ENCODE measurements around the gene CIDEC. TPM values are rescaled to one million over a fixed set of nuclear protein-coding genes. Genes with fewer than 3 reads are reported as not detected.
"Not testable (repeated sequence)": the region's sequence is repeated elsewhere in the genome, so short reads cannot be mapped to it uniquely, and the experiment has no call there.

The CIDEC gene
- total RNA-seq, 6 donors from 2014 or later: not detected

DNA sequence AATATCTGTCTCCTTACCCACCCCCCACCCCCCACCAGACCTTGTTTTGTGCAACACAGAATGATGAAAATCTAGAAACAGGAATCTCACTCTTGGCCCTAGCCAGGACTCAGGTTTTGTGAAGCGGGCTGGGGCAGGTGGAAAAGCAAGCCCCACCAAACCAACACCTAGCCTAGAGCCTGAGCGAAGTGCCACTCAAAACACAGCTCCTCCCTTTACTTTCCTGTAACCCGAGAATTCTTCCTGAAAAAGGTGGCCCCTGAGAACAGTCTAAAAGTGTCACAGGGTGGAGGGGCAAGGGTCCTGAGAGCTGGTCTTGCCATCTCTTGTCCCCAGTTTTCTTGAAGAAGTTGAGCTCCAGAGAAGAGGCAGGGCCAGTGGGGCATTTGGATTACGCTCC is 18.9 kb downstream of the CIDEC start:
- ATAC-seq (ENCODE audit: low FRiP score in 2 of 2) (no peak), DNase-seq (no peak)
- peaks cover 20 to 42% (median 25%) of the 10 kb centered on the region in 4 donors for H3K4me1 ChIP-seq
- H3K27ac ChIP-seq: peak overlapping the region in 1 of 4 donors; percentile 65
- no peaks in the 10 kb centered on the region for H3K9me3 ChIP-seq
- H3K36me3 ChIP-seq: no peaks in the 10 kb centered on the region
- no peak for TF ChIP-seq POLR2A (IDR thresholded peaks at IDR 0.05)
- no peak for TF ChIP-seq EP300 (IDR thresholded peaks at IDR 0.05)
- TF ChIP-seq, protein P1, sequence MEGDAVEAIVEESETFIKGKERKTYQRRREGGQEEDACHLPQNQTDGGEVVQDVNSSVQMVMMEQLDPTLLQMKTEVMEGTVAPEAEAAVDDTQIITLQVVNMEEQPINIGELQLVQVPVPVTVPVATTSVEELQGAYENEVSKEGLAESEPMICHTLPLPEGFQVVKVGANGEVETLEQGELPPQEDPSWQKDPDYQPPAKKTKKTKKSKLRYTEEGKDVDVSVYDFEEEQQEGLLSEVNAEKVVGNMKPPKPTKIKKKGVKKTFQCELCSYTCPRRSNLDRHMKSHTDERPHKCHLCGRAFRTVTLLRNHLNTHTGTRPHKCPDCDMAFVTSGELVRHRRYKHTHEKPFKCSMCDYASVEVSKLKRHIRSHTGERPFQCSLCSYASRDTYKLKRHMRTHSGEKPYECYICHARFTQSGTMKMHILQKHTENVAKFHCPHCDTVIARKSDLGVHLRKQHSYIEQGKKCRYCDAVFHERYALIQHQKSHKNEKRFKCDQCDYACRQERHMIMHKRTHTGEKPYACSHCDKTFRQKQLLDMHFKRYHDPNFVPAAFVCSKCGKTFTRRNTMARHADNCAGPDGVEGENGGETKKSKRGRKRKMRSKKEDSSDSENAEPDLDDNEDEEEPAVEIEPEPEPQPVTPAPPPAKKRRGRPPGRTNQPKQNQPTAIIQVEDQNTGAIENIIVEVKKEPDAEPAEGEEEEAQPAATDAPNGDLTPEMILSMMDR (IDR thresholded peaks at IDR 0.05): no peak
- WGBS, 2 donors: 73 to 81% methylated on average over 3 to 4 of the region's 4 CpGs
- no peaks in the 10 kb centered on the region for H3K27me3 ChIP-seq
- no peak overlapping the region for H3K4me3 ChIP-seq

DNA sequence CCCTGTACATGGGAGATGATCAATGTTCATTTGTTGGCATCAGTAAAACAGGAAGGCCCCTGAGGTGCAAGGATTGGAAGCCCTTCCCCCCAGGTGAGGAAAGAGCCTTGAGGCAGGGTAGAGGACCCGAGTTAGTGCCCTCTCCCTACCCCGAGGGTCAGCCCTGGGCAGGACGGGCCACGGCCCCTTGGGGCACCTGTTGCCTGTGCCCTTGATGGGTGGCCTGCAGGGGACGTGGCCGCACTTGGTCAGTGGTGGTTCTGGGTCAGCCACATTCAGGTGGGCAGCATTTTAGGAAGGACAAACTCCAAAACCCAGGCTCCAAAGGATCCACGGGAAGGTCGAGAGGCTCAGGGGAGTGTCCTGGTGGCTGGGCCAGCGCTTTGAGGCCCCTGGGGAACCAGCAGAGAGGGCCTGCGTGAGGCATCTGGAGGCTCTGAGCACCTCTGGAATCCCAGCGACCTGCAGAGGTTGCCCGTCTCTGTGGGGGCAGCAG is 20.5 kb downstream of the CIDEC start:
- Histone ChIP-seq H3K4me1 (peaks cover 12 to 30% (median 19%) of the 10 kb centered on the region in 4 donors), H3K27ac (no peak overlapping the region), H3K9me3 (no peaks in the 10 kb centered on the region), H3K36me3 (no peaks in the 10 kb centered on the region), H3K4me3 (no peak overlapping the region), H3K27me3 (no peaks in the 10 kb centered on the region)
- DNase-seq (no peak), ATAC-seq (ENCODE audit: low FRiP score in 2 of 2) (no peak)
- WGBS, 2 donors: 94 to 96% methylated on average over 4 to 10 of the region's 12 CpGs
- TF ChIP-seq, protein P1 (IDR thresholded peaks at IDR 0.05): no peak
- TF ChIP-seq POLR2AphosphoS5 (IDR thresholded peaks at IDR 0.05) (no peak), EP300 (IDR thresholded peaks at IDR 0.05) (no peak), POLR2A (IDR thresholded peaks at IDR 0.05) (no peak)

DNA sequence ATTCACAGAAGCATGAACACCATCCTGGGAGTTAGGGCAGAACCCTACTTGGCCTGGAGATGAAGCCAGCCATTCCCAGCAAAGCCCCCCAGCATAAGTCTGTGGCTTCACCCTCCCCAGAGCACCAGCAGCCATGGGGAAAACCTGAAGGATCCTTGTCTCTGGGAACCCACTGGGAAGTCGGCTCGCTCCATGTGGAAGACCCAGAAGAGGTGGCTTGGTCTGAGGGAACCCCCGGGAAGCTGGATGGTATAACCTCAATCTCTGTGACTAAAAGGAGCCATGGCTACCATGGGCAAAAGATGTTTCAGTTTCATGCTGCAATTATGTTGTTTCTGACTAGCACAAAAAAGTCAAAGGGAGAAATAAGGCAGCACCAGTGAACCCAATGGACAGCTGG is 24.5 kb downstream of the CIDEC start:
- ATAC-seq (ENCODE audit: low FRiP score in 2 of 2): no peak
- H3K27ac ChIP-seq: no peak overlapping the region
- no peaks in the 10 kb centered on the region for H3K9me3 ChIP-seq
- H3K36me3 ChIP-seq: no peaks in the 10 kb centered on the region
- WGBS, 2 donors: 93 to 100% methylated on average over 3 of the region's 3 CpGs
- H3K4me3 ChIP-seq: no peak overlapping the region
- TF ChIP-seq POLR2AphosphoS5 (IDR thresholded peaks at IDR 0.05) (no peak), POLR2A (IDR thresholded peaks at IDR 0.05) (no peak), EP300 (IDR thresholded peaks at IDR 0.05) (no peak)
- TF ChIP-seq, protein P1 (IDR thresholded peaks at IDR 0.05): no peak
- DNase-seq: no peak
- peaks cover 0 to 14% (median 3%) of the 10 kb centered on the region in 4 donors for H3K4me1 ChIP-seq
- H3K27me3 ChIP-seq: no peaks in the 10 kb centered on the region

DNA sequence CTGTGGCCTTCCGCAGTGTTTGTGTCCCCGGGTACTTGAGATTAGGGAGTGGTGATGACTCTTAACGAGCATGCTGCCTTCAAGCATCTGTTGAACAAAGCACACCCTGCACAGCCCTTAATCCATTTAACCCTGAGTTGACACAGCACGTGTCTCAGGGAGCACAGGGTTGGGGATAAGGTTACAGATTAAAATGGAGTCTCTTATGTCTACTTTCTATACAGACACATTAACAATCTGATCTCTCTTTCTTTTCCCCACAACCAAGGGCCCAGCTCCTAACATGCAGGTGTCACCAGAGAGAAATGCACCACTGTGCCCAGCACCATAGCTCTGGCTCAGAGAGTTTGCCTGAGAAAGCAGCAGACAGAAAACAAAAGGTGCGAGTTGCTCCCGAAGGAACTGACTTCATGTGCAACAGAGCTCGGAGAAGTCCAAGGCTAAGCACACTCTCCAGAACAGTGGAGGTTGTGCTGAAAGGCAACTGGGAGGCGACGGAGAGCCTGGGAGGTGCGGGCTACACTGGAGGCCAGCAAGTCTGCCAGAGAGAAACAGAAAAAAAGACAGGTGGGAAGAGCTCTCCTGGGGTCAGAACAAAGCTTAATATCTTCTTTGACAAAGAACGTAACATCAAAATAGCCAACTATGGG is 25.6 kb downstream of the CIDEC start:
- H3K9me3 ChIP-seq; ATAC-seq (ENCODE audit: low FRiP score in 2 of 2); H3K36me3 ChIP-seq; H3K27me3 ChIP-seq; H3K27ac ChIP-seq; H3K4me3 ChIP-seq: not testable (repeated sequence)
- 78 to 81% methylated on average over 8 to 11 of the region's 11 CpGs for WGBS, 2 donors
- H3K4me1 ChIP-seq: peaks cover 0 to 14% (median 3%) of the 10 kb centered on the region in 4 donors
- peak in 1 of 2 donors; percentile 59 for DNase-seq

DNA sequence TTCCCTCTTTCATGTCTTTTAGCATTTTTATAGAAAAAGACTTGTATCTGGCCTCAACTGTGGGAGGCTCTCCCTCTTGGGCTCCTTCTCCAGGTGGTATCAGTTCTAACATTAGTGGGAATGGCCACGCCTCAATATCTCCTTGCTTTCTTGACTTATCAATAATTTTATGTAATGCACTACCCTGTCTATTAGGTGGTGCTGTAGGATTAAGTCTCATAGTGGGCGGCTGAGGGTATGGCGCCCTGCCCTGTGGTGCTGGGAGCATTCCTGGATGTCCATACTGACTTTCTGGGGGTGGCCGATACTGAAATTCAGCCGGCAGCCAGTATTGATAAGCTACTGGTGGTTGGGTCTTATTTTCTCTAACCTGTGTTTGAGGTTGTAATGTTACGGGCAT is 27.5 kb downstream of the CIDEC start:
- Histone ChIP-seq H3K27ac (no peak overlapping the region), H3K9me3 (no peaks in the 10 kb centered on the region), H3K27me3 (no peaks in the 10 kb centered on the region), H3K4me1 (peaks cover 0 to 14% (median 6%) of the 10 kb centered on the region in 4 donors), H3K4me3 (no peak overlapping the region), H3K36me3 (no peaks in the 10 kb centered on the region)
- no peak for DNase-seq
- TF ChIP-seq, protein P1 (IDR thresholded peaks at IDR 0.05): no peak
- TF ChIP-seq POLR2AphosphoS5 (IDR thresholded peaks at IDR 0.05) (no peak), EP300 (IDR thresholded peaks at IDR 0.05) (no peak), POLR2A (IDR thresholded peaks at IDR 0.05) (no peak)
- ATAC-seq (ENCODE audit: low FRiP score in 2 of 2): no peak
- WGBS, 2 donors: 90 to 98% methylated on average over 5 to 6 of the region's 6 CpGs

DNA sequence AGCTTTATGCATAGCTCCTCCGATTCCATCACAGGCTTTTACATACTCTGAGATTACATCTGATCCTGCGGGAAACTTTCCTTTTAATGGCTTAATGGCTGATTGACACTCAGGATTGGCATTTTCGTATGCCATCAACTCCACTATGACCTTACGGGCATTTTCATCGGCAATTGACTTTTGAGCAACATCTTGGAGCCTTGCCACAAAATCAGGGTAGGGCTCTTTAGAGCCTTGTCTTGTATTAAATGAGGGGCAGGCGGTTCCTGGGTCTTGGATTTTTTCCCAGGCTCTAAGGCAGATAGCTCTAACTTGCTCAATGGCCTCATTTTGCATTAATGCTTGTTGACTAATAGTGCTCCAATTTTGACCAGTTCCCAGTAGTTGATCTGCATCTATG is 28.1 kb downstream of the CIDEC start:
- H3K4me3 ChIP-seq; ATAC-seq (ENCODE audit: low FRiP score in 2 of 2); H3K36me3 ChIP-seq; H3K9me3 ChIP-seq; H3K27me3 ChIP-seq; H3K27ac ChIP-seq: not testable (repeated sequence)
- DNase-seq: peak in 1 of 2 donors; percentile 60
- H3K4me1 ChIP-seq: peaks cover 0 to 14% (median 6%) of the 10 kb centered on the region in 4 donors
- WGBS, 2 donors: 58 to 61% methylated on average over 6 of the region's 6 CpGs

DNA sequence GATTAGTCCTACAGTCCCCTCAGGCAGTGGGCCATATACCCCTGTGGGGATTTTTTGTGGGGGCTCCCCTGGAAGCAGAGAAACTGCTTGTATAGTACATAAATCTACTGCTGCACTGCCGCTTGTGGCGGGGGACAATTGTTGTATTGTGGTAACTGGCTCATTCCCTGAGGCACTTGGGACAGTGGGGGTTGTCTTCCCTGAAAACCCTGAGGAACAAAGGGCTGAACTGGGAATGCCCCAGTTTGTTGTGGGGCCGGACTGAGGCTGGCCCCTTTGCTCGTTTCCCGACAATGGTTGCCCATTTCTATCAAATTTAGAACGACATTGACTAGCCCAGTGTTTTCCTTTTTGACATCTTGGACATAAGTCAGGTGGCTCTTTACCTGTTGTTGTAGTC is 28.7 kb downstream of the CIDEC start:
- H3K4me3 ChIP-seq; H3K27me3 ChIP-seq; H3K27ac ChIP-seq; ATAC-seq (ENCODE audit: low FRiP score in 2 of 2); H3K36me3 ChIP-seq; H3K9me3 ChIP-seq; DNase-seq: not testable (repeated sequence)
- WGBS, 2 donors: 81 to 93% methylated on average over 6 of the region's 6 CpGs
- H3K4me1 ChIP-seq: peaks cover 0 to 14% (median 6%) of the 10 kb centered on the region in 4 donors
